ENCODE data around the gene NHSL1.

NHSL1 gene

DNA sequence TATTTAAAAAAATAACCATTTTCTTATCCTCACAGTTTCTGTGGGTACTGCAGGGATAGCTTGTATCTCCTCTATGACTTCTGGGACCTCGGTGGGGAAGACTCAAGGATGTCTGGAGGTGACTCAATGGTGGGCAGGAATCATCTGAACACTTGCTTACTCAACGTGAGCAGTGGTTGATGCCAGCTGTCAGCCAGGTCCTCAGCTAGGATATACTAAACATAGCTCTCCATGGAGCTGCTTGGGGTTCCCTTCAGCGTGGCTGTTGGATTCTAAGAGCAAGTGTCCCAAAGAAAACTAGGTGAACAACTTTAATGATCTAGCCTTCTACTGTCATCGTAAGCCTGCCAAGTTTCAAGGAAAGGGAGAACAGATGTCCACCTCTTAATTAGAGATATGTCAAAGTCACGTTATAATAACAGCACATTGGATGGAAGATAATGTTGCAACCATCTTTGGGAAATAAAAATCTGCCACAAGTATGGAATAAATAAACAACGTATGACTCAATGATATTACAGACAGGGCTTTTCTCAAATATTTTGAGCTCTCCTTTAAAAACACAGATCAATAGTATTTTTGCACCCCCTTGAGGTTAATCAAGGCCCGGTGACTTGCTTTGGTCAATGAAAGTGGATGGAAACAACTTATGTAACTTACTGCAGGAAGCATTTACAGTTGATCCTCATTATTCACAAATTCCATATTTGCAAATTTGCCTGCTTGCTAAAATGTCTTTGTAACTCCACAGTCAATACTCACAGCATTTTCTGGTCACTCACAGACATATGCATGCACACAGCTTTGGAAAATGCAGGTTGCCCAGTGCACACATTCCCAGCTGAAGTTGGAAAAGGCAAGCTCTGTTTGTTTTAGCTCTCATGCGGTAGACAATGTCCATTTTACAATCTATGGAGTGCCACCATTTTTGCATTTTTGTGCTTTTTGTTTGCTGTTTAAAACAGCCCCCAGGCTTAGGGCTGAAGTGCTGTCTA, 101.9 kb downstream of the NHSL1 start:
- ChIA-PET CTCF (no interaction called here), POLR2A (no interaction called here)
- TF ChIP-seq, protein P1, sequence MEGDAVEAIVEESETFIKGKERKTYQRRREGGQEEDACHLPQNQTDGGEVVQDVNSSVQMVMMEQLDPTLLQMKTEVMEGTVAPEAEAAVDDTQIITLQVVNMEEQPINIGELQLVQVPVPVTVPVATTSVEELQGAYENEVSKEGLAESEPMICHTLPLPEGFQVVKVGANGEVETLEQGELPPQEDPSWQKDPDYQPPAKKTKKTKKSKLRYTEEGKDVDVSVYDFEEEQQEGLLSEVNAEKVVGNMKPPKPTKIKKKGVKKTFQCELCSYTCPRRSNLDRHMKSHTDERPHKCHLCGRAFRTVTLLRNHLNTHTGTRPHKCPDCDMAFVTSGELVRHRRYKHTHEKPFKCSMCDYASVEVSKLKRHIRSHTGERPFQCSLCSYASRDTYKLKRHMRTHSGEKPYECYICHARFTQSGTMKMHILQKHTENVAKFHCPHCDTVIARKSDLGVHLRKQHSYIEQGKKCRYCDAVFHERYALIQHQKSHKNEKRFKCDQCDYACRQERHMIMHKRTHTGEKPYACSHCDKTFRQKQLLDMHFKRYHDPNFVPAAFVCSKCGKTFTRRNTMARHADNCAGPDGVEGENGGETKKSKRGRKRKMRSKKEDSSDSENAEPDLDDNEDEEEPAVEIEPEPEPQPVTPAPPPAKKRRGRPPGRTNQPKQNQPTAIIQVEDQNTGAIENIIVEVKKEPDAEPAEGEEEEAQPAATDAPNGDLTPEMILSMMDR (IDR thresholded peaks at IDR 0.05; ENCODE audit: control extremely low read depth, extremely low read depth, low read depth, missing control alignments): no peak

DNA sequence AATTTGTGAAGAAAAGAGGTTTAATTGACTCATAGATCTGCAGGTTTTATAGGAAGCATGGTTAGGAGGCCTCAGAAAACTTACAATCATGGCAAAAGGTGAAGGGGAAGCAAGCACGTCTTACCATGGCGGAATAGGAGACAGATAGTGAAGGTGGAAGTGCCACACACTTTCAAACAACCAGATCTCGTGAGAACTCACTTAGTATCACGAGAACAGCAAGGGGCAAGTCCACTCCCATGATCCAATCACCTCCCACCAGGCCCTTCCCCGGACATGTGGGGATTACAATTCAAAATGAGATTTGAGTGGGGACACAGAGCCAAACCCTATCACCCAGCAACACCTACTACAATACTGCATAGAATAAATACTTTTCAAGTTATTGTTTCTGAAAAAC, 102.6 kb downstream of the NHSL1 start:
- TF ChIP-seq, protein P1 (IDR thresholded peaks at IDR 0.05; ENCODE audit: control extremely low read depth, extremely low read depth, low read depth, missing control alignments): no peak
- DNase-seq (ENCODE audit: extremely low spot score): no peak
- ChIA-PET POLR2A (no interaction called here), CTCF (no interaction called here)

More for the DNA sequence above, 101.9 kb downstream of the NHSL1 start:
- DNase-seq (ENCODE audit: extremely low spot score): no peak

DNA sequence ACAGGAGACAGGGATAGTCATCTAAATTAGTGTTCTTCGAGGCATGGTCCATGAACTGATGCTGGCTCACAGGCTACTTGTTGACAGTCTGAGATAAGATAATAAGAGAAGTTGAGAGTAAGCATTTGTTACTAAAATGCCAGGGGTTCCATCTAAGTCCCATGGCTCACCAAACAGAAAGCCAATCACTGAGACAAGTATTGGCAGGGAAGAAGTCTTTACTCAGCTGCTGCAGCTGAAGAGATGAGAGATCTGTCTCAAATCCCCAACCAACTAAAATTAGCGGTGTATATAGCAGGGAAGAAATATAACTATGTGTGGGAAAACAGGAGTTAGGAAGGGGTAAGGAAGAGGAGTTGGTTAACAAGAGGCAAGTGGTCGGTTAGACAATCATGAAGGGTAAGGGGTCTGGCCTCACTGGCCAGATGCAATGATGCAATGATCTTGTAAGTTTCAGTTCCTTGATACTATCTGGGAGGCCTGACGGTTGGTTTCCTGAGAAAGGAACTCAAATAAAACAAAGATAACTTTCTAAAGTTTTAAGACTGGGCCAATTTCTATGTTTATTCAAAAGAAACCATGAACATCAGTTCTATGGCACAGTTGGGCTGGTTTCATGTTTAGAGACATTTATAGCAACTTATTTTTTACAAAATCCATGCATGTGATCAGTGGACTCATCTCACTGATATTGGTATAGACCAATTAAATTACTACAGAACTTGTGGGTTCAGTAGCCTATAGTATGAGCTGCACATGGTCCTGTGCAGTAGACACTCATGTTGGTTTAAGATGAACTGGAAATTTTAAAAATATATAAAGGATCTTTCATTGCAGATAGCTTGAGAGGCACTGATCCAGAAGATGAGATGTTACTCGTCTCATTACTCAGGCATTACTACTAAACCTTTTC, 105.2 kb downstream of the NHSL1 start:
- ChIA-PET CTCF (interaction anchor here (0.9 to 4.5 kb wide), 2 partner anchors 10 to 115 kb away, joined by 3 to 24 read pairs; partner anchors contain the start of gene HEBP2), POLR2A (interaction anchor here (0.6 kb wide), 1 partner anchor 17 kb away, joined by 5 read pairs; the partner anchor contains the start of gene SMIM28)
- TF ChIP-seq, protein P1 (IDR thresholded peaks at IDR 0.05; ENCODE audit: control extremely low read depth, extremely low read depth, low read depth, missing control alignments): no peak
- no peak for DNase-seq (ENCODE audit: extremely low spot score)

DNA sequence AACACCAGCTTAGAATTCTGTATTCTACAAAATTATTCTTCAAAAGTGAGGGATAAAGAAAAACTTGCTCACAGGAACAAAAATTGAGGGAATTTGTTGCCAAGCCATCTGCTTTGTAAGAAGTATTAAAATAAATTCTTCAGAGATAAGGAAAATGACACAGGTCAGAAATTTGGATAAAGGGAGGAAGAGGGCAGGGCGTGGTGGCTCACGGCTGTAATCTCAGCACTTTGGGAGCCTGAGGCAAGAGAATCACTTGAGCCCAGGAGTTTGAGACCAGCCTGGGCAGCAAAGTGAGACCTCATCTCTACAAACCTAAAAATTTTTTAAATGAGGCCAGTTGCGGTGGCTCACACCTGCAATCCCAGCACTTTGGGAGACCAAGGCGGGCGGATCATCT, 109.7 kb downstream of the NHSL1 start:
- POLR2A ChIA-PET: no interaction called here
- CTCF ChIA-PET: interaction anchor here (1.2 kb wide), 1 partner anchor 17 kb away, joined by 3 read pairs; no protein-coding TSS in a partner anchor
- DNase-seq (ENCODE audit: extremely low spot score): no peak
- TF ChIP-seq, protein P1 (IDR thresholded peaks at IDR 0.05; ENCODE audit: control extremely low read depth, extremely low read depth, low read depth, missing control alignments): no peak

DNA sequence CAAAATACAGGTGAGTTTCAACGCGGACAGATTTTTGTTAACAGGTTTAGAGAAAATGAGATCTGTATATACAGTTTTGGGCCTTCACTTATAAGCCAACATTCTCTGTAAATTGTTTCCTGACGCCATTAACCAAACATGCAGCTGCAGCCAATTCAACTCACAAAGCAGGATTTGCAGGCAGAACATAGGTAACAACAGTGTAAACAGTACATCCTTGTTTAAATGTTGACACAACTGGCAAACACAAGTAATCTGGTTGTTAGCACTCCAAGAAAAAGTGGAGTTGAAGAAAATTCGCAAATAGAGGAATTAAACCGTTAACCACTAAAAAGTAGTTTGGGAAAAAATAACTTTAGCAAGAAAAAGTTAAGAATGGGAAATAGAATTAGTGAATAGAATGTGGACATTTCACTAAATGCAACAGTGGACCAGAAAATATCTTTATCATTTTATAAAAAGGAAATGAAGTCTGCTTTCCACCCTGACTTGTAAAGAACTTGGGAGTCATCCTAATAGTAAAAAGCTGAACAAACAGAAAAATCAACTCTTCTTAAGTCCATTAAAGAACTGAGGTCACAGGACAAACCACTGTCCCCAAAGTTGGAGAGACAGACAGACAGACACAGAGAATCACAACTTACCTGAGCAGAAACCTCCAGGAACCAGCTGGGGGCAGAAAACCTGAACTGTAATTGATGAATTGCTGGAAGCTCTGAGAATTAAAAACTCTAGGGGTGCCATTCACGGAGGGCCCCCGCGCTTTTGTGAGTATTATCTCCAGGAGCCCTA, 111.5 kb downstream of the NHSL1 start:
- TF ChIP-seq, protein P1 (IDR thresholded peaks at IDR 0.05; ENCODE audit: control extremely low read depth, extremely low read depth, low read depth, missing control alignments): no peak
- no peak for DNase-seq (ENCODE audit: extremely low spot score)
- ChIA-PET POLR2A (no interaction called here), CTCF (no interaction called here)
